Endometrium (tissue), 2 donors: ENCODE results near the gene NOSIP.
"Not testable (repeated sequence)": the region's sequence is repeated elsewhere in the genome, so short reads cannot be mapped to it uniquely, and the experiment has no call there.

Experiments used
- FAIRE-seq: peaks from 2 replicates; lab custom pipeline; 2012; peaks lifted over from hg19 to GRCh38; lab: Jason Lieb, UNC
- donor health status: control.
- donor health status: control.

NOSIP gene, protein sequence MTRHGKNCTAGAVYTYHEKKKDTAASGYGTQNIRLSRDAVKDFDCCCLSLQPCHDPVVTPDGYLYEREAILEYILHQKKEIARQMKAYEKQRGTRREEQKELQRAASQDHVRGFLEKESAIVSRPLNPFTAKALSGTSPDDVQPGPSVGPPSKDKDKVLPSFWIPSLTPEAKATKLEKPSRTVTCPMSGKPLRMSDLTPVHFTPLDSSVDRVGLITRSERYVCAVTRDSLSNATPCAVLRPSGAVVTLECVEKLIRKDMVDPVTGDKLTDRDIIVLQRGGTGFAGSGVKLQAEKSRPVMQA

GRCh38 chr19:49580264-49581006 is at the start of gene NOSIP:
Gene NOSIP (minus strand): TSS chr19:49580556. CDS start chr19:49560691, 19,865 bp downstream.
- peak; percentile 77 for FAIRE-seq

DNA sequence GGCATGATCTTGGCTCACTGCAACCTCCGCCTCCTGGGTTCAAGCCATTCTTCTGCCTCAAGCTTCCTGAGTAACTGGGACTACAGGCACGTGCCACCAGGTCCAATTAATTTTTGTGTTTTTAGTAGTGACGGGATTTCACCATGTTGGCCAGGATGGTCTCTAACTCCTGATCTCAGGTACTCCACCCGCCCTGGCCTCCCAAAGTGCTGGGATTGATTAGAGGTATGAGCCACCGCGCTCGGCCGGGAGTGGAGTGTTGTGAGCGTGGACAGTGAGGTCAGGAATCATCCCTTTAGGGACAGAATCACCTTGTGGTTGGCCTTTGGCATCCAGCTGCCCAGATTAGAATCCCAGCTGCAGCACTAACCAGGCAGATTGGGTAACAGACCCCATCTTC is 49.3 kb upstream of the NOSIP start:
- no peak for FAIRE-seq

- FAIRE-seq, result no peak
Measured at GRCh38 chr19:49626226-49626625, 45.9 kb upstream of the NOSIP start.

DNA sequence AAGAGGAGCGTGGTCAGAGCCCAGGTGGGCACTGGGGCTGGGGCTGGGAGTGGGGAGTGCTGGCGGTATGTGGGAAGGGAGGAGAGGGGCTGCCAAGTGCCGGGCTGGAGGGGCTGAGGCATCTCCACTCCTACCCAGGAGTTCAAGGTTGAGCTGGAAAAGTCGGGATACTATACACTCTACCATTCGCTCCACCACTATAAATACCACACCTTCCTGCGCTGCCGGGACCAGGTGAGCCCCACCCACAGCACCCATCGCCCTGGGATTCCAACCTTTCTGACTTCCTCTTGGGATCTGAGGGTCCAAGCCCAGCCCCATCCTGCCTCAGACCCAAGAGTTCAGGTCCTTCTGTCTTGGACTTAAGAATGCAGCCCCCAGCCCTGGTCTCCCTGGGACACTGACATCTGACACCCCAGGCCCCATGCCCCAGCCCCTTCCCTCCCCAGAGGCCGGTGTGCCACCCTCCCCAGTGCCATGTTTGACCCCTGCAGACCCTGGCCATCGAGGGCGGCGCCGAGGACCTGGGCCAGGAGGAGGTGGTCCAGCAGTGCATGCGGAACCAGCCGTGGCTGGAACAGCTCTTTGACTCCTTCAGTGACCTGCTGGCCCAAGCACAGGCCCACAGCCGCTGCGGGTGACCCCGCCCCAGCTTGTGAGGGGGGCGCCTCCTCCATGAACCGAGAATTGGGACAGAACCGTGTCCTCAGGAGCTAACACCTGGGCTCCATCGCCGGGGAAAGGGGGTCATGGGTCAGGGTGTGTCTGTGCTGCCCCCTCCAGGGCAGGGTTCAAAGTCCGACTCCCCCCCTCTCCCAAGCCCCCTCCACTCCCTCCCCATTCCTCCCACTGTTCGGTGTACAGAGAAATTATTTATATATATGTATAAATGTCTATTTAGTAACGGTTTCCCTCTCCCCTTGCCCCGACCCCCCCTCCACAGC is 44.9 kb upstream of the NOSIP start:
- FAIRE-seq, result no peak

DNA sequence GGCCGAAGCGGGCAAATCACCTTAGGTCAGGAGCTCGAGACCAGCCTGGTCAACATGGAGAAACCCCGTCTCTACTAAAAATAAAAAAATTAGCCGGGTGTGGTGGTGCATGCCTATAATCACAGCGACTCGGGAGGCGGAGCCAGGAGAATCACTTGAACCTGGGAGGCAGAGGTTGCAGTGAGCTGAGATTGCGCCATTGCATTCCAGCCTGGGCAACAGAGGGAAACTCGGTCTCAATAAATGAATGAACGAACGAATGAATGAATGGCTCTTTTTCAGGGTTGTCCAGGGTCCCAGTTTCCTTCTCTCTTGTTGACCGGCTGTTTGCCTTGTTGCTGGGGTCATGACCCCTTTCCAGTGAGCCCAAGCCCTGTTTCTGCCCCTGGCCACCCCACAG is 37.5 kb upstream of the NOSIP start:
- not testable (repeated sequence) for FAIRE-seq

GRCh38 chr19:49616945-49617344 is 36.6 kb upstream of the NOSIP start:
- FAIRE-seq, result no peak

DNA sequence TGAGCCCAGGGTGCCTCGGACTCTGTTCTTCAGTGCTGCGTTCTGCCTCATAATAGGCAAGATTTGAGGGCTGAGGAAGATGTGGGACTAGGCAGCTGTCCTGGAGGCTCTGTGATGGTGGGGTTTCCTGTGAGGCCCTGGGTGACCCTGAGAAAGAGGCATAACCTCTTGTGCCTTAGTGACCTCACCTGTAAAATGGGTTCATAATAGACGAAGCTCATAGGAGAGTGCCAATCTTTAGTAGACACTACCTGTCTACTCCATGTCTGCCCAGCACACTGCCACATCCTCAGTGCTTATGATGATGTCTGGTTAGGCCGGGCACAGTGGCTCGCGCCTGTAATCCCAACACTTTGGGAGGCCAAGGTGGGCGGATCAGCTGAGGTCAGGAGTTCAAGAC is 36.2 kb upstream of the NOSIP start:
- no peak for FAIRE-seq

DNA sequence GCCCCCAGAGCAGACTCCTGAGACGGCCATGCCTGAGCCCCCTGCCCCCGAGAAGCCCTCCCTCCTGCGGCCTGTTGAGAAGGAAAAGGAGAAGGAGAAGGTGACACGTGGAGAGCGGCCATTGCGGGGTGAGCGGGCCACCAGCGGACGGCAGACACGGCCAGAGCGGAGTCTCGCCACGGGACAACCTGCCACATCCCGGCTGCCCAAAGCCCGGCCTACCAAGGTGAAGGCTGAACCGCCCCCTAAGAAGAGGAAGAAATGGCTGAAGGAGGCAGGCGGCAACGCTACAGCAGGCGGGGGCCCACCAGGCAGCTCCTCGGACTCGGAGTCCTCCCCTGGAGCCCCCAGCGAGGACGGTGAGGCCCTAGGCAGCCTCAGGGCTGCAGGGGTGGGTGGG is 35.5 kb upstream of the NOSIP start:
- FAIRE-seq, result no peak

DNA sequence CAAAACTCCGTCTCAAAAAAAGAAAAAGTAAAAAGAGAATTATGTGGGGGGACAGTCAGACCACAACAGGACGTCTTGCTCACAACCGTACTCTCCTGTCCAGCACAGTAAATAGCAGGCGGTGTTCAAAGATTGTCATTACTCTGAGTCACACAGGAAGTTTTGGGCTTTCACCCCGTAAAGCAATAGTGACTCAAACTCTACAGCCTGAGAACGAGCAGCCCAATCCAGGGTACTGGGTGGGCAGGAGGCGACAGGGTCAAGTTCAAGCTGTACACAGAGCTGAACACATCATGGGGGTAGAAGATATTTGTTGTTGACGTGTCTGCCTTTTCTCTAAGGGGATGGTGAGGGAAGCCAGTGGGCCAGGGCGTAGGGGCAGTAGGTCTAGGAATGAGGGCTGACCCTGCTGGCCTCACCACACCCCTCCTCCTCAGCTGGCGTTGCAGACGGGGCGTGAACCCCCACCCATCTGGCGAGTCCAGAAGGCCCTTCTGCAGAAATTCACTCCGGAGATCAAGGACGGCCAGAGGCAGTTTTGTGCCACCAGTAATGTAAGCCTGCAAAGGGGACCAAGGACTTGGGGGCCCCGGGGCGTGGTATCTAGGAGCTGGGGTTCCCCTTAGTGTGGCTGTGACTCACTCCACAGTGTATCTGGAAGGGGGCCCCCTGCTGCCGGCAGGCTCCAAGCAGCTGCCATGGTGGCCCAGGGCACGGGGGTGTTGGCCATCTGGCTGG is 33.9 kb upstream of the NOSIP start:
- no peak for FAIRE-seq

GRCh38 chr19:49613374-49613773 is 33.0 kb upstream of the NOSIP start:
- no peak for FAIRE-seq

DNA sequence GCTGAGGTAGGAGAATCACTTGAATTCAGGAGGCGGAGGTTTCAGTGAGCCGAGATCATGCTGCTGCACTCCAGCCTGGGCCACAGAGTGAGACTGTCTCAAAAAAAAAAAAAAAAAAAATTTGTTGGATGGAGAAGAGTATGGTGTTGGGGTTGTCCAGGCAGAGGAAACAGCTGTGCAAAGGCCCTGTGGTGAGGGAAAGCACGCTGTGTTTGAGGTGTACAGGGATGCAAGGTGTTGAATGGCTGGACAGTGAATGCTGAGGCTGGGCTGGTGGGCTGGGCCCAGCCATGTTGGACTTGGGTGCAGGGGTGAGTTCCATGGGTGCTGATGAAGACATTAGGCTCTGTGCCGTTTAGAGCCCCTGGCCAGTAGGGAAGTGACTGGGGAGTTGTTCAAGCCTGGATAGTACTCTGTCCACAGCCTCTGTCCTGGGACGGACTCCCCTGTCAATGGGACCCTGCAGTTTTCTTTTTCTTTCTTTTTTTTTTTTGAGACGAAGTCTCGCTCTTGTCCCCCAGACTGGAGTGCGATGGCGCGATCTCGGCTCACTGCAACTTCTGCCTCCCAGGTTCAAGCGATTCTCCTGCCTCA is 29.2 kb upstream of the NOSIP start:
- FAIRE-seq, result no peak

DNA sequence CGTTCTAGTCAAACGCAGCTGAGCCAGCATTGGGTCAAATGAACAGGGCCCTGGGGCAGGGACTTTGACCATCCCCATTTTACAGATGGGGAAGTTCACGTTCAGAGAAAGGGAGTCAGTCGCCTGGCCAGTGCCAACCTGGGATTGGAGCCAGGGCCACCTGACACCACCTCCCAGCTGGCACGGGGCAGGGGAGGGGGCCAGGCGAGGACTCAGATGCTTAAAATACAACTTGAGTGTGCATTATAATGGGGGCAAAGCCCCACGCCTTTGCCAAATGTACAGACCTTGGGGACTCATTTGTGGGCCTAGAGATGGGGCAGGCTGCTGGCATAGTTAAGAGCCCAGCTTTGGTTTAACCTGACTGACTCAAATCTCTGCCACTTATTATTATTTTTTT is 25.2 kb upstream of the NOSIP start:
- no peak for FAIRE-seq

DNA sequence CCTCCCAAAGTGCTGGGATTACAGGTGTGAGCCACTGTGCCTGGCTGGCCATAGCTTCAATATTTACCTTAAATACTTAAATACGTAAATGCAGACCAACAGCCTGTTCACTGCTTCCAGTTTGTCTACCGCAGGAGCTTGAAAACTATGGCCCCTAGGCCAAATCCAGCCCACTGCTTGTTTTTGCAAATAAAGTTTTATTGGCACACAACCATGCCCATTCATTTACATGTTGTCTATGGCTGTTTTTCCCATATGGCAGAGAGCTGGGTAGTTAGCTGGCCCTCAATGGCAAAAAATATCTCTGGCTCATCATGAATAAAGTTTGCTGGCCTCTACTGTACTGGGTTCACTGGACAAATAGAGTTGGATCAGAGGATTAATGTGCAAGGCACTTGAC is 22.4 kb upstream of the NOSIP start:
- FAIRE-seq, result no peak

DNA sequence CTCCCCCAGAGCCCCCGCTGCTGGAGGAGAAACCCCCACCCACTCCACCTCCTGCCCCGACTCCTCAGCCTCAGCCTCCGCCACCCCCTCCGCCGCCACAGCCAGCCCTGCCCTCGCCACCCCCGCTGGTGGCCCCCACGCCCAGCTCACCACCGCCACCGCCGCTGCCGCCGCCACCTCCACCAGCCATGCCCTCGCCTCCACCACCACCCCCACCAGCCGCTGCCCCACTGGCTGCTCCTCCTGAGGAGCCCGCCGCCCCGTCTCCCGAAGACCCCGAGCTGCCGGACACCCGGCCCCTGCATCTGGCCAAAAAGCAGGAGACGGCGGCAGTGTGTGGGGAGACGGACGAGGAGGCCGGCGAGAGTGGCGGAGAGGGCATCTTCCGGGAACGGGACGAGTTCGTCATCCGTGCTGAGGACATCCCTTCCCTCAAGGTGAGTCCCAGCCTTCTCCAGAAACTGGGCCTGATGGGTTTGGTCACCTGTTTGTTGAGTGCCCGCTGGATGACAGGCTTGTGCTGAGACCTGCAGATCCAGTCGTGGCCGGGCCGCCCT is 21.2 kb upstream of the NOSIP start:
- FAIRE-seq, result no peak

DNA sequence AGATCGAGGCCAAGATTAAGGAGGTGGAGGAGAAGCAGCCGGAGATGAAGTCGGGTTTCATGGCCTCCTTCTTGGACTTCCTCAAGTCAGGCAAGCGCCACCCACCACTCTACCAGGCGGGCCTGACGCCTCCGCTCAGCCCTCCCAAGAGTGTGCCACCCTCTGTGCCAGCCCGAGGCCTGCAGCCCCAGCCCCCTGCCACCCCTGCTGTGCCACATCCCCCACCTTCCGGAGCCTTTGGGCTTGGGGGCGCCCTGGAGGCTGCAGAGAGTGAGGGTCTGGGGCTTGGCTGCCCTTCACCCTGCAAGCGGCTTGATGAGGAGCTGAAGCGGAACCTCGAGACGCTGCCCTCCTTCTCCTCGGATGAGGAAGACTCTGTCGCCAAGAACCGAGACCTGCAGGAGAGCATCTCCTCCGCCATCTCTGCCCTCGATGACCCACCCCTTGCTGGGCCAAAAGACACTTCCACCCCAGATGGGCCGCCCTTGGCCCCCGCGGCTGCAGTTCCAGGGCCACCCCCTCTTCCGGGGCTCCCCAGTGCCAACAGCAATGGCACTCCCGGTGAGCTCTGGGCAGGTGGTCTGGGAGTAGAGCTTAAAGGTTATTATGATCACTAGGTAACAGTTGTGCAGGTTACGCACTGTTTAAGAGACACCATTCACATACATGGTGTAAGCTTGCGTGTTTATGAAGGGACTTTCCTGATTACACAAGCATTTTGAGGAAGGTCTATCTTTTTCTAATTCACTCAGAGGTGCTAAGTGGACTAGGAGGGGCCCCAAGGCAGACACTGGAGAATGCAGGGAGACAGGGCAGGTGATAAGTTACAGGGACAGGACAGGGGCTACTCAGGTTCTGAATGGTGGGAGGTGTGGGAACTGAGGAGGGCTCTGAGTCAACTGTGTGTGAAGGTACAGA is 19.3 kb upstream of the NOSIP start:
- FAIRE-seq, result no peak

DNA sequence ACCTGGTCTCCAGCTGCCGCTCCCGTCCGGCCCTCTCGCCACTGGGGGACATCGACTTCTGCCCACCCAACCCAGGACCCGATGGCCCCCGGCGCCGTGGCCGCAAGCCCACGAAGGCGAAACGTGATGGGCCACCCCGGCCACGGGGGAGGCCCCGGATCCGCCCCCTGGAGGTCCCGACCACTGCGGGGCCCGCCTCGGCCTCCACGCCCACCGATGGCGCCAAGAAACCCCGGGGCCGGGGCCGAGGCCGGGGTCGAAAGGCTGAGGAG is 17.3 kb upstream of the NOSIP start:
- no peak for FAIRE-seq

- no peak for FAIRE-seq
Measured at GRCh38 chr19:49596954-49597702, 16.8 kb upstream of the NOSIP start.

DNA sequence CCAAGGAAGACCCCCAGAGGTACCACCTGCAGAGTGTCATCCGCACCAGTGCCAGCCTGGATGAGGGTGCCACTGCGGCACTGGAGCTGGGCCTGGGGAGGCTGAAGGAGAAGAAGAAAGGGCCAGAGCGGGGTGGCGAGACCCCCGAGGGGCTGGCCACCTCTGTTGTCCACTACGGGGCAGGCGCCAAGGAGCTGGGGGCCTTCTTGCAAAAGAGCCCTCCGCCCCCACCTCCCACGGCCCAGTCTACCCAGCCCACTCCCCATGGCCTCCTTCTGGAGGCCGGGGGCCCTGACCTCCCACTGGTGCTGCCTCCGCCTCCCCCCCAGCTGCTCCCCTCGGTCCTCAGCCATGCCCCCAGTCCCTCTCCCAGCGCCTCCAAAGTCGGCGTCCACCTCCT is 16.1 kb upstream of the NOSIP start:
- FAIRE-seq, result no peak

DNA sequence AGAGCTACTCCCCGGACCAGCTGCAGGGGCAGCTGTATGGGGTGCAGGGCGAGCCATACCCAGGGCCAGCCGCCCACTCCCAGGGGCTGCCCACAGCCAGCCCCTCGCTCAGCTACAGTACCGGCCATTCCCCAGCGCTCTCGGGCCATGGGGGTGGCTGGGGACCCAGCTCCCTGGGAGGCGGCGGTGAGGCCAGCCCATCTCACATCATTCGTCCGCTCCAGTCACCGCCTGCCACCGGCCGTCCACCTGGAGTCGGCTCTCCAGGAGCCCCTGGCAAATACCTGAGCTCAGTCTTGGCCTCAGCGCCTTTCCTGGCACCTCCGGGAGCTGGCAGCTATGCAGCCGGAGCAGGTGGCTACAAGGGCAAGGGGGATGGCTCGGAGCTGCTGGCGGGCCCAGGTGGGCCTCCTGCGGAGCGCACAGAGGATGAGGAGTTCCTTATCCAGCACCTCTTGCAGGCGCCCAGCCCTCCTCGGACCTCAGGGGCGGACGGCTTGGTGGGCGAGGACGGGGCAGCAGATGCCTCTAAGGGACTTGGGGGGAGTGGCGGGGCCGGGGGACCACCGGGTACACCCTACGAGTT is 15.6 kb upstream of the NOSIP start:
- FAIRE-seq, result no peak
